Hematopoietic multipotent progenitor cell treated with erythropoietin and hydrocortisone succinate and interleukin-3 and kit ligand, for 15 days (in vitro differentiated cells): ENCODE measurements around the gene BCR.
"Not testable (repeated sequence)": the region's sequence is repeated elsewhere in the genome, so short reads cannot be mapped to it uniquely, and the experiment has no call there.

ENCODE experiments used
- DNase-seq: peaks from one replicate; pipeline ENCODE4 v3.0.0-alpha.2; 2015; ENCODE audit warnings: low spot score

Gene BCR

DNA sequence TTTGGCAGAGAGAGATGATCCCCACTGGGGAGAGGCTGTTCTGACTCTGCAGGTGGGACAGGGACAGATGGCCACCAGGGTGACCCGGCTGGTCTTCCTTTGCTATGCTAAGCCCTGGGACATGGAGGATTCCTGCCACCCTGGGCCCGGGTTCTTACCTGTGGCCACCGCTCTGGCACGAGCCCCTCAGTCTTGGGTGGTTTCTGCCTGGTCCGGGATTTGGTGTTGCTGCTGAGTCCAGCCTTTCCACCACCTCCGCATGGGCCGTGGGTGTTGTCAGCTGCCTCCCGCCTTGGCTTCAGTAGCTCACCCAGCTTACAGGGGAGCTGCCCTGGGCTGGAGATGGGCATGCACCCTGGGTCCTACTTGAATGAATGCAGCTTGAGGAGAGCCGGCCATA, 138.0 kb downstream of the BCR start:
- not testable (repeated sequence) for DNase-seq

DNA sequence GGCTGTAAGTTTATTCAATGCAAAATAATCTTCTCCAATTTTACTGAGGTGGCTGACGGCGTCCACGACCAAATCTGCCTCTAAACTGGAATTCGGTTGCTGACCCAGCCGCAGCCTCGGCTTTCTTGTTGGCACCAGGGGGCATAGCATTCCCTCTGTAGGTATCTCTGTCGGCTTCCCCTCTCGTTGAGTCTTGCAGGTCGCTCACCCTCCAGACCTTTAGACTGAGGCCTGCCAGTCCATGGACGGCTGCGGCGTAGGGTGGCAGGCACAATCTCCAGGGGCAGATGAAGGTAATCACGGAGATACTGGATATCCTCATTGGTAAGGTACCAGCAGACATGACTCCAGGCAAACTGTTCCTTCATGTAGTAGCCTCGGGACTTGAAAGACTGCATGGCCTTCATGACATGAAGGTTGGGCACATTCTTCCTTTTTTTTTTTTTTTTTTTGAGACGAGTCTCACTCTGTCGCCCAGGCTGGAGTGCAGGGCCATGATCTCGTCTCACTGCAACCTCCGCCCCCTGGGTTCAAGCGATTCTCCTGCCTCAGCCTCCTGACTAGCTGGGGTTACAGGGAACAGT, 142.3 kb downstream of the BCR start:
- not testable (repeated sequence) for DNase-seq

DNA sequence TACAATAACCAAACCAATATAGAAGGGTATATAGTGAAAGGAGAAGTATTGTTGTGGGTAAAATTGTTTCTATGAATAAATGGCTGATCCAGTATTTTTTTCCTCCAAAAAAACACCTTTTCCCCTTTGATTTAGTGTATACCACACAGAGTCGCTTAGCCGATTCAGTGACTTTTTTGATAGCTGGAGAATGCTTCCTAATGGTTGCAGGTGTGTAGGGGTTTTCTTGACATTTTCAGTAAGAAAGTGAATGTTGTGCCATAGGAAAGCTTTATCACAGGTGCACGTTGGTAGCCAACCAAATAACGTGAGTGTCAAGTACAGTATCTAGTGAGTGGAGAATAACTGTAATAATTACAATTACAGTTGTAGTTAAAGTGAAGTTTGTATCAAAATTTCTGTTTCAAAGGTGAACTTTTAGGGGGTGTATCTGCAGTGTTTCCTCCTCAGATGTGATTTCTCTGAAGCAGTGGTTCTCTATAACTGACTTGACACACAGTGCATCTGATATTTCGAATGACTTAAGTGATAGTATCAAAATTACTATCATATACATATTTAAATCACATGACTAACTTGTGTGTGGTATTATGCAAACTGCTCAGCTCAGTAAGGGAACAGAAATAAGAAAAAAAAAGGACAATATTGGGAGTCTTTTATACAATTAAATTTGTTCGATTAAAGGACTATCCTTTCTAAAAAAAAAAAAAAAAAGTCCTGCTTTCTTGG, 143.8 kb downstream of the BCR start:
- DNase-seq: not testable (repeated sequence)

DNA sequence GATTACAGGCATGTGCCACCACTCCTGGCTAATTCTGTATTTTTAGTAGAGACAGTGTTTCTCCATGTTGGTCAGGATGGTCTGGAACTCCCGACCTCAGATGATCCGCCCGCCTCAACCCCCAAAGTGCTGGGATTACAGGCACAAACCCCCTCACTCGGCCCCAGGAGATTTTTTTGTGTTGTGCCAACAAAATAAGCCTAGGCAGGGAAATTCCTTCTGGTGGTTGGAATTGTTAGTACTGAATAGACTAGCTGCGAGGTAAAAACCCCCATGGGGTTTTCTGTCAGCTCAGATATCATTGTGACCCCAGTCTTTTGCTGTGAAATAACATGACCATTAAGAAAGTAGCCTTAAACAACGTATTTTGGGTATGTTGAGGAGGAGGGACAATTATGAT, 144.9 kb downstream of the BCR start:
- DNase-seq: no peak

DNA sequence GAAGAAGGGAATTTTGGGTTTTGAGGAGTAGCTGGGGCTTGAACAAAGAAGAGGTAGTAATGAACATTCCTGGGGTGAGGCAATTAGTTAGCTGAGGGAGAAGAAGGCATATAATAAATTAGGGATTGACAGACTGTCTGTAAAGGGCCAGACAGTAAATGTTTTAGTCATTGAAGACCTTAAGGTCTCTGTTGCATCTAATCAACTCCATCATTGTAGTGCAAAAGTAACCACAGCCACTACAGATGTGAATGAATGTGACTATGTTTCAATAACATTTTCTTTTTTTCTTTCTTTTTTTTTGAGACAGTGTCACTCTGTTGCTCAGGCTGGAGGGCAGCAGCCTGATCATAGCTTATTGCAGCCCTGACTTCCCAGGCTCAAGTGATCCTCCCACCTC, 153.5 kb downstream of the BCR start:
- not testable (repeated sequence) for DNase-seq

DNA sequence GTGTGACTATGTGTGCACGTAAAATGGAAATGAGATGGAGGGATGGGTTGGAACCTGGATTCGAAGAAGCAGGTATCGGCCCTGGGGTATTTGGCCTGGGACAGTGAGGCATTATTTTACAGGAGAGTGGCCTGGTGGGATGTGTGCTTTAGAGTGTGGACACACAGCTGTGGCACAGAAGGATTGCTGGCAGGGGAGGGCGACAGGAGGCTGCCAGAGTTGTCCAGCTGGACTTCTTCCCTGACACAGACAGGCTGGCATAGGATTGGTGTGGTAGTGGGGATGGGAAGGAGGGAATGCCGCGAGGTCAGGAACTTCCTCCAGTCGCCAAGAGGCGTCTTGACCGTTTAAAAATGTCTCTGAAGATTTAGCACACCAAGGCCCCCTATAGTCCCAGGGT, 157.4 kb downstream of the BCR start:
- DNase-seq: not testable (repeated sequence)

DNA sequence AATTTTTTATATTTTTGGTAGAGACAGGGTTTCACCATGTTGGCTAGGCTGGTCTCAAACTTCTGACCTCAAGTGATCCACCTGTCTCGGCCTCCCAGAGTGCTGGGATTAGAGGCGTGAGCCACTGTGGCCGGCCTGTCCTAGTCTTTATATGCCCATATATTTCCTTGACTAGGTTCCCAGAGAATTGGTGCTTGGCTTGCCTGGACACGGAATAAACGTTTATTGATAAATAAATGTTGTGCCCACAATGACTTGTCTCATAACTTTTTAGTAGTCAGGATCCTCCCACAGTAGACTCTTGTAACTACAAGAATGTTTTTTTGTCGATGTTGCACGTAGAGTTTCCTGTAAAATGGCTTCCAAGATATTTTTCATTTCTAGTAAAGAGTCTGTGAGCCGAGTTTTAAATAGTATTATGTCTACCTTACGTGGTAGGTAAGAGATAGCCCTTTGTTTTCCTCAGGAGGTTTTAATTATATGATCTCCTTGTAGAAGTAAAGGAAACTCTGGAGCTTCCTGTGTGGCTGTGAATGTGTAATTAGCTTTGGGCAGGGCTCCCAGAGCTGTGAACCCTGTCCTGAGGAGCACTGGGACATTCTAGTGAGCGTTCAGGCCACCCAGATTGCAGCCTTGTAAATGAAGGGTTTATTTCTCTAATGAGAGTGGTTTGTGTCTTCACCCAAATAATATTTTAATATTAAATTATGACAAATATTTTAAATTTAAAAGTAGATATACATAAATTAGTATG, 161.8 kb downstream of the BCR start:
- not testable (repeated sequence) for DNase-seq

DNA sequence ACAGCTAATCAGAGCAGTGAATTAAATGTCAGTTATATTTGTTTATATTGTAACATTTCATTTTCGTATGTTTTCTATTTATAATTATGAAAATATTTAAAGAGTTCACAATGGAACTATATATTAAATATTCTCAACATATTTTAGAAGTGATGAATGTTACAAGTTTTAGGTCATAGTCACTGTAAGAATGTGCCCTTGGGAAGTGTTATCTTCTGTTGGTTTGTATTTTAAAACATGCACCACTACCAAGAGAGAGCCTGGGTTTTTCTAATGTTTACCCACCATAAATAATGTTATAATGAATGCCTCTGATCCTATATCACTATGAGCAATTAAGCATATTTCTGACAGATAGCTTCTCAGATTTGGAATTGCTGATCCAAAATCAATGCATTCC, 171.0 kb downstream of the BCR start:
- no peak for DNase-seq

DNA sequence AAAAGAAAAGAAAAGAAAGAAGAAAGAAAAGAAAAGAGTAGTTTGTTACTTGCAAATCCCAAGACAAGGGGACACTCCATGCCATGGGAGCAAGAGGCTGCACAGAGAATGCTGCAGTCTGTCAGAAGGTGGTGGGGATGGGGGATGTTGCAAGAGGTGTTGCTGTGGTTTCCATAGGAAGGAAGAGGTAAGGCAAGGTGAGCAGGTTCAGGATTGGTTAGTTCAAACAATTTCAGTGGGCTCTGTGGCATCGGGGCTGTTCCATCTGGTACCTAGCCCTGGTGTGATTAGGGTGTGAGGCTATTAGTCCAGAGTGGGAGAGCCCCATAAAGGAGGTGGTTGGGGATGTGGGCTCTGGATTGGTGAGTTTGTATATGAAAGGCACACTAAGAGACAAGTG, 172.7 kb downstream of the BCR start:
- no peak for DNase-seq

DNA sequence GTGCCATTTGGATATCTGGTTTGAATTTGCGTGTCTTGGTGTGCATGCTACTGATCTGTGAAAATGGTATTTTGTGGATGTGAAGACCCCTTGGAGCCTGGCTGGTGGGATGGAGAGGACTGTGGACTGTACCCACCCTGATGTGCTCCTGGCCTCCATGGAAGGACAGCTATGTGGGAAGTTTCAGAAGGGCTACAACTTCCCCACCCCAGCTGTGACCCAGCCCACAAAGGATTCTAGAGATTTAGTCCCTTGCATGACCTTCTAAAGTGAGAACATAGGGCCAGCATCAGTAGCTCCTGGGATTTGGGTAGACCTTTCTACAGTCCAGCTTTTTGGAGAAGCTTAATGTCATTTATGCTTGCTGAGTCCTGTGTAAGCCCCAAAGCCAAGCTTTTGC, 173.4 kb downstream of the BCR start:
- no peak for DNase-seq

DNA sequence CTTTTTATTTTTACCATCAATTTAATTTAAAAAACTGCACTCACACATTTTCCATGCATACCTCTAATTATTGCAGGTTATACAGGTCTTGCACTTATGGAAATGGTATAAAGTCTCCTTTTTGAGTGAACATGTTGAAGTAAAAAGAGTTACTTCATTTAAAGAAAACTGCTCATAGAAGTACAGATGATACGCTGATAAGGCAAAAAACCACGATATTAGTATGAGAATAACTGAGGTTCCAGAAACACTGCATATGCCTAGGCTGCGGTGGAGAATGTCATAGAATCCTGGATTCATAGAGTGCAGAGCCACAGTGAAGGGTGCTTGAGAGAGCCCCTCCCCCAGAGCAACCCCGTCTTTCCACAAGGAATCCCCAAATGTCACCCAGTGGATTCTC, 175.8 kb downstream of the BCR start:
- DNase-seq: no peak

DNA sequence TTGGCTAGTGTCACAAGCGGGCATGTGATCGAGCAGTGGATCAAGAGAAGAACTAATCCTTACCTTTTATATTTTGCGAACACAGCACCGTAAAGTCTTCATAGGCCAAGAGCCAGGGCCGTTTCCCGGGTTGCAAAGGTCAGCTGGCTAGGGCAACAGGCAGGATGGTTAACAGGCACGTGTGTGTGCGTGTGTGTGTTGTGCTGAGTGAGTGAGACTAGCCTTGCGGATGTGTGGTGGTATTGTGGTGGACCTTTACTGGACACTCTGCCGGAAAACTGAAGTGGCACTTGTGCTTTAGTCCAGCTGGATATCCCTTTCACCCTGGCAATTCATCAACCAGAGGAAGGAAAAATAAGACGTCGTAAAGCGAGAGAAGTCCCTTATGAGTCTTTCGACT, 176.7 kb downstream of the BCR start:
- DNase-seq: no peak

DNA sequence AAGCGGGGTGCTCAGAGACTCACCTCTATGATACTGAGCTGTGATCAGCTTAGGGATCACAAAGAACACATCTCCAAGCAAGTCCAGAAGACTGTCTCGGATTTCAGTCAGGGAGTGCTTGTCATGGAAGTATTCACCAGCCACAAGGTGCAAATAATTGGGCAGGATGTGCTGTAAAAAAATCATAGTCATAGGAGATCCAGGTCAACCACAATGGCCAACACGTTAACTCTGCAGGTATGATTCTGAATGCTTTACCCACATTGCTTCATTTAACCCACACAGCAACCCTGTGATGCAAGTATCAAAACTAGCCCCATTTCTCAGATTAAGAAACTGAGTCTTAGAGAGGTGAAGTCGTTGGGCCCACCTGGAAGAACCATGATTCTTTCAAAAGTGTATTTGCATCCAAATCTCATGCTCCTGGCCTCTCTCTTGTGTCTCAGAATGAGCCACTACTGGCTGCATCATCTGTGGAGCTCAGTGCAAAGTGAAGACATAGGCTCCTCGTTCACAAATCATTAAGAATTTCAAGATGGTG, 179.3 kb downstream of the BCR start:
- no peak for DNase-seq

DNA sequence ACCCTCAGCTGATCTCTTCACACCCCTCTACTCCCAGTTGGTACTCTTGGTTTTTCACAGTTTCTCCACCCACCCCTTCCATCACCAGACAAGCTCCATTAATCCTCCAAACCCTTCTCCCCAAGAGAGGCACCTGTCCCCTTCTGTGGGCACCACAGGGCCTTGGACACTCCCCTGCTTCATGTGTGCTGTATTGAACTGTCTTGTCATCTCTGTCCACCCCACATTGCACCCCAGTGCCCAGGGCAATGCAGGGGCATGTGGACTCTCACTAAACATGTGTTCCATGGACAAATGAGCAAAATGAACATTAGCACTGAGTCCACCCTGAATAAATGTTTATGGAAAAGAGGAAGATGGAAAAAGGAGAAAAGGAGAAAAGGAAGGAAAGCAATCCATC, 181.4 kb downstream of the BCR start:
- no peak for DNase-seq

DNA sequence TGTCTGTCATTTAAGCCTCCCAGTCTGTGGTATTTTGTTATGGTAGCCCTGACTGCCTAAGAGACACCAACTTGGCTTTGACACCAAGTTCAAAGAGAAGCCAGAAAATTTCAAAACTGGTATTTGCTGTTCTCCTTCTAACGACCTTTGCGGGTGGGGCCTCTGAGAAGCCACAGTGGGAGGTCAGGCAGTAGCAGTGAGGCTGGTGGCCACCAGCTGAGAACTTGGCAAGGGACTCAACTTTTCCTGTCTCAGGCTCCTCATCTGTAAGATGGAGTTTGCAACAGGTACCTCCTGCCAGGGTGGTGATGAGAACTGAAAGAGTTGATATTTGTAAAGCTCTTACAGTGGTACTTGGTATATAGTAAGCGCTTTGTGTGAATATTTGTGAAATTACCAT, 183.4 kb downstream of the BCR start:
- DNase-seq: no peak

DNA sequence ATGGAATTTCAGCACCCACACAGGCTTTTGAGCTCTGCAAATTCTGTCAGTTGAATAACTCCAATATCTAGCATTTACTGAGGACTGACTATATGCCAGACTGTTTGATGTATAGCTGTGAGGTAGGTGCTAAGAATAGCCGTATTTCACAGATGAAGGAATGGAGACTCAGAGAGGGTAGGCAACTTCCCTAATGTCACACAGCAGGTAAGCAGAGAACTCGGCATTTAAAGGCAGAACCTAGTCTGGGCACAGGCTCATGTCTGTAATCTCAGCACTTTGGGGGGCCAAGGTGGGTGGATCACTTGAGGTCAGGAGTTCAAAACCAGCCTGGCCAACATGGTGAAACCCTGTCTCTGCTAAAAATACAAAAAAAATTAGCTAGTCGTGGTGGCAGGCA, 184.1 kb downstream of the BCR start:
- DNase-seq: no peak

DNA sequence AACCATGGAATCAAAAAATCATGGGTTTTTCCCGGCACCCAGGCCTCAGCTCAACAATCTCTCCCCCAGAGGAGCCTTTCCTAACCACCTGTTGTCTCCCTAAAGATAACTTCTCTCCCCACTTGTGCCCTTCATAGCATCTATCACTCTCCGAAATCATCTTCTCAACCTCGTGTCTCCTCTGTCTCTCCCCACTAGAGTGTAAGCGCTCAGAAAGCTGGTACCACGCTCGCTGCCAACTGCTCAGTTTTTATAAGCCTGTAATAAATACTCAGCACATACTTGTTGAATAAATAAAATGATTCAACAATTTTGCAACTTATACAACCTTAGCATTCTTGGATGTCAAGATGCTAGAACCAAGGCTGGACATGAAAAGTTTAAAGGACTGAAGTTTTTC, 185.2 kb downstream of the BCR start:
- no peak for DNase-seq

DNA sequence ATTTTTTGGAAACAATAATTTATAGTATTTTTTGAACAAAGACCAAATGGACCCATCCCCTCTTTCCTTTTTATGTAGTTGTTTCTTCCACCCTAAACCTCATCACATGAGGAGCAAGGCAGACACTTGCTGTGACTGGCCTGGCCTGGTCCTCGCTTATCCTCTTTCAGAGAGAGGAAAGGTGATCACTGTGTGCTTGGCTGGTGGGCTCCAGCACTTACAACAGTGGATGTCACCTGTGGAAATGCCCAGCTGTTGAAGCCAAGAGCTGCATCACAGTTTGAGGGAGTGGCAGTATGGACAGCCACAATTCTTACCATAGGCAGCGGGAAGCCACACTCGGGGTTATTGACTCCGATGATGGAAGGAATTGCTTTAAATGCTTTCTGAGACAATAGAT, 185.7 kb downstream of the BCR start:
- no peak for DNase-seq

DNA sequence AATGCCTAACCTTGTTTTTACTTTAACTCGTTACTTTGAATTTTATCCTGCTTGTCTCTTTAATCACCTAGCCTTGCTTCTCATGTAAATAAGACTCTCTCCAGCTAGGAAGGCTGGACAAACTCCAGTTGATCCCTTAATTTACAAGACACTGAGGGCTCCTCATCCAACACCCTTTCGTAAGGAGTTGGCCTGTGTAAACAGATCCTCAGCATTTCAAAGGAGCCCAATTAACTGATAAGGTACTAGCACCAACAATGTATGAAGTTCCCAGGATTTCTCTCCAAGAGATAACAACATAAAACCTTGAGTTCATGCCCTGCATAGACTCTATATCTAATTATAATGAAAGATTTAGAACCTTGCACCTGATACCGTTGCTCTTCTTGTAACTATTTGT, 186.9 kb downstream of the BCR start:
- not testable (repeated sequence) for DNase-seq
